Fibroblast of lung (primary cell): ENCODE measurements around the gene FGGY. TPM values are rescaled to one million over a fixed set of nuclear protein-coding genes. Genes with fewer than 3 reads are reported as not detected.

Experiments
- DNase-seq, 2 donors: peaks; one replicate each; pipeline versions ENCODE4 v3.0.0 to v3.0.0-alpha.2; 2010; ENCODE audit warnings: low read depth in 2 of 2
- H2AFZ ChIP-seq: 2 replicates; pipeline ENCODE4 v1.5.1; 2012; ENCODE audit warnings: low read length, control low read depth, inconsistent platforms
- H3K27ac ChIP-seq: 2 replicates; pipeline ENCODE4 v1.5.1; 2011; ENCODE audit warnings: low read length, control low read depth; ENCODE audit not compliant: insufficient read depth
- H3K27me3 ChIP-seq: 2 replicates; pipeline ENCODE4 v1.5.1; 2011; ENCODE audit warnings: mild to moderate bottlenecking, low read length; ENCODE audit not compliant: control insufficient read depth, insufficient read depth
- H3K36me3 ChIP-seq: 2 replicates; pipeline ENCODE4 v1.5.1; 2011; ENCODE audit warnings: low read length; ENCODE audit not compliant: control insufficient read depth, insufficient read depth
- H3K4me1 ChIP-seq: 2 replicates; pipeline ENCODE4 v1.5.1; 2011; ENCODE audit warnings: low read length; ENCODE audit not compliant: control insufficient read depth, insufficient read depth; ENCODE audit errors: extremely low read depth
- H3K4me2 ChIP-seq: 2 replicates; pipeline ENCODE4 v1.5.1; 2011; ENCODE audit warnings: low read length, control low read depth; ENCODE audit not compliant: insufficient read depth; ENCODE audit errors: extremely low read depth
- H3K4me3 ChIP-seq, 4 experiments: fragments of 200-600 bp in 1 of 4; sonication (generic) in 1 of 4; replicated peaks in 1 of 4; 2 replicates each; pipeline ENCODE4 v1.5.1; 2011 to 2016; ENCODE audit warnings: low read length in 4 of 4, low read depth in 3 of 4, mild to moderate bottlenecking in 3 of 4, control low read depth in 2 of 4, inconsistent platforms in 1 of 4, mixed read lengths in 1 of 4; ENCODE audit not compliant: insufficient read depth in 1 of 4; ENCODE audit errors: control extremely low read depth in 1 of 4
- H3K79me2 ChIP-seq: 2 replicates; pipeline ENCODE4 v1.5.1; 2012; ENCODE audit warnings: mild to moderate bottlenecking, low read length, inconsistent platforms; ENCODE audit not compliant: control insufficient read depth, insufficient read depth
- H3K9ac ChIP-seq: 2 replicates; pipeline ENCODE4 v1.5.1; 2011; ENCODE audit warnings: mild to moderate bottlenecking, low read length, control low read depth; ENCODE audit not compliant: insufficient read depth
- H3K9me3 ChIP-seq: 2 replicates; pipeline ENCODE4 v1.5.1; 2012; ENCODE audit warnings: low read depth, low read length; ENCODE audit not compliant: control insufficient read depth, insufficient read depth
- H4K20me1 ChIP-seq: 2 replicates; pipeline ENCODE4 v1.5.1; 2011; ENCODE audit warnings: low read length; ENCODE audit not compliant: control insufficient read depth, insufficient read depth; ENCODE audit errors: extremely low read depth
- CTCF ChIP-seq, 2 donors: IDR thresholded peaks in 1 of 2; conservative IDR thresholded peaks in 1 of 2; 1 replicate in 1 of 2; 2 replicates in 1 of 2; pipeline ENCODE4 v1.5.1; 2011 to 2012; ENCODE audit warnings: low read length in 2 of 2, control low read depth in 1 of 2, inconsistent platforms in 1 of 2, low read depth in 1 of 2, mild to moderate bottlenecking in 1 of 2
- EZH2 ChIP-seq: IDR thresholded peaks from 2 replicates; pipeline ENCODE4 v1.5.1; 2012; ENCODE audit warnings: low read length, control low read depth, mild to moderate bottlenecking; ENCODE audit errors: missing control alignments
- polyA plus RNA-seq, 2 donors: library from polyadenylated mRNA; depleted of rRNA in 1 of 2; stranded (reverse) in 1 of 2; unstranded in 1 of 2; fragments of >200 nt; gene quantifications; 2 replicates each; pipeline ENCODE4 v1.2.1, GENCODE V29; 2011 to 2012; ENCODE audit warnings: missing spikeins in 1 of 2
- total RNA-seq: library from RNA; depleted of rRNA; stranded (reverse); fragments of >200 nt; gene quantifications from 2 replicates; pipeline ENCODE4 v1.2.1, GENCODE V29; 2014

FGGY gene
- total and polyA plus RNA-seq, 2 donors (not counting 1 experiment from before 2014, with no cell fraction given): 9.5 to 32.4 TPM

- no peak overlapping the region for H3K27ac ChIP-seq
- H3K9me3 ChIP-seq: no peaks in the 10 kb centered on the region
- no peak overlapping the region for H3K4me2 ChIP-seq
- no peak overlapping the region for H3K9ac ChIP-seq
- H3K27me3 ChIP-seq: no peaks in the 10 kb centered on the region
- no peaks in the 10 kb centered on the region for H4K20me1 ChIP-seq
- H2AFZ ChIP-seq: no peak overlapping the region
- TF ChIP-seq EZH2 (no peak), CTCF (conservative IDR thresholded peaks at IDR 0.05 in 1 of 2, IDR thresholded peaks at IDR 0.05 in 1 of 2; ENCODE audit: low read depth in 1 of 2, low read length in 2 of 2) (no peak)
- H3K4me1 ChIP-seq: no peaks in the 10 kb centered on the region
- DNase-seq: no peak
- H3K79me2 ChIP-seq: no peaks in the 10 kb centered on the region
- no peak overlapping the region for H3K4me3 ChIP-seq
- no peaks in the 10 kb centered on the region for H3K36me3 ChIP-seq
Measured at GRCh38 chr1:59343576-59343840, 46.6 kb downstream of the FGGY start.

GRCh38 chr1:59345221-59345620 lies 48.3 kb downstream of the FGGY start:
- H3K36me3 ChIP-seq: no peaks in the 10 kb centered on the region
- no peak overlapping the region for H3K27ac ChIP-seq
- DNase-seq: no peak
- no peaks in the 10 kb centered on the region for H3K79me2 ChIP-seq
- H4K20me1 ChIP-seq: no peaks in the 10 kb centered on the region
- H3K4me3 ChIP-seq: no peak overlapping the region
- no peak overlapping the region for H3K4me2 ChIP-seq
- TF ChIP-seq EZH2: no peak
- no peak for TF ChIP-seq CTCF (conservative IDR thresholded peaks at IDR 0.05 in 1 of 2, IDR thresholded peaks at IDR 0.05 in 1 of 2; ENCODE audit: low read depth in 1 of 2, low read length in 2 of 2)
- H3K4me1 ChIP-seq: no peaks in the 10 kb centered on the region
- no peaks in the 10 kb centered on the region for H3K9me3 ChIP-seq
- no peaks in the 10 kb centered on the region for H3K27me3 ChIP-seq
- no peak overlapping the region for H2AFZ ChIP-seq
- no peak overlapping the region for H3K9ac ChIP-seq

- H3K36me3 ChIP-seq: no peaks in the 10 kb centered on the region
- no peak overlapping the region for H3K4me2 ChIP-seq
- no peaks in the 10 kb centered on the region for H3K27me3 ChIP-seq
- no peak overlapping the region for H2AFZ ChIP-seq
- no peaks in the 10 kb centered on the region for H4K20me1 ChIP-seq
- H3K9me3 ChIP-seq: no peaks in the 10 kb centered on the region
- no peak overlapping the region for H3K4me3 ChIP-seq
- no peak for DNase-seq
- no peaks in the 10 kb centered on the region for H3K79me2 ChIP-seq
- TF ChIP-seq CTCF (conservative IDR thresholded peaks at IDR 0.05 in 1 of 2, IDR thresholded peaks at IDR 0.05 in 1 of 2; ENCODE audit: low read depth in 1 of 2, low read length in 2 of 2) (no peak), EZH2 (no peak)
- no peak overlapping the region for H3K9ac ChIP-seq
- no peak overlapping the region for H3K27ac ChIP-seq
- H3K4me1 ChIP-seq: no peaks in the 10 kb centered on the region
Measured at GRCh38 chr1:59346429-59346828, 49.5 kb downstream of the FGGY start.
